GM18499 (cell line): ENCODE data around the gene COBLL1.

ENCODE experiments used
- ATAC-seq: cut with Tn5 transposase; IDR thresholded peaks from one replicate; pipeline ENCODE4 v1.9.1; 2021; ENCODE audit warnings: moderate number of reproducible peaks; ENCODE audit not compliant: insufficient read depth, unreplicated experiment

COBLL1 gene

DNA sequence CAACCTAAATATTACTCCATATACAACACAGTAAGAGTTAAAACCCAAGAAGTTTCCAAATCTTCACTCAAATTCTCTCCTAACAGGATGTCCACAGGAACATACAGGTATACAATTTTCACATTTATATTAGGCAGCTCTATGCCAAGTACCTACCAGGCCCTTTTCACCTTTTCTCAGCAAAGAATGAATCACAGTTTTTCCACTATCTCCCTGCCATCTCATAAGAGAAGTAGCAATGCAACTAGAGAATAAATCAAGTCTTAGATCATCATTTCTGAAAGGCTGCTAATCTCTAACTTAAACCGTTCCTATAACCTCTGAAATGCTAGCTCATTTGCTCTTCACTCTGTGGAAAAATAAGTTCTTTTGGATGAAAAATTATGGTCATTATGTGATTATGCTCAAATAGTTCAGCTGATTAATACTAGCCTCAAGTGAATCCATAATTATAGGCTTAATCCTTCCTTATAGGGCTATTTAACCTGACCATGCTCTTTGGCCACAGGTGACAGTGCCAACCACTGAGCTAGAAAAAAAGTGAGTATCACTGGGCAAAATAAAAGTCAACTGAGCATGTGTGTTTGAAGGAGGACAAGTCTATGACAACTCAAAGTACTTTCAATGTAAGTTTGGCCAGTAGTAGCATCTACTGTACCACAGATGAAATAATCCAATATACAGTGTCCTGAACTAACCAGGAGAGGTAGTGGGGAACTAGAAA is 79.7 kb downstream of the COBLL1 start:
- no peak for ATAC-seq

DNA sequence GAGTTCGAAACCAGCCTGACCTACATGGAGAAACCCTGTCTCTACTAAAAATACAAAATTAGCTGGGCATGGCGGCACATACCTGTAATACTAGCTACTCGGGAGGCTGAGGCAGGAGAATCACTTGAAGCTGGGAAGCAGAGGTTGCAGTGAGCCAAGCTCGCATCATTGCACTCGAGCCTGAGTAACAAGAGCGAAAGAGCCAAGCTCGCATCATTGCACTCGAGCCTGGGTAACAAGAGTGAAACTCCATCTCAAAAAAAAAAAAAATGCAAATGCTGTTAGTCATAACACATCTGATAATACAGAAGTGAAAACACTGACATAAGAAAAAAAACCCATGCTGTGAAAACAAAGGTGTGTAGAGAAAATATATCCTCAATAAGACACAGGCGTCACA is 80.4 kb downstream of the COBLL1 start:
- peak; percentile 100 for ATAC-seq

DNA sequence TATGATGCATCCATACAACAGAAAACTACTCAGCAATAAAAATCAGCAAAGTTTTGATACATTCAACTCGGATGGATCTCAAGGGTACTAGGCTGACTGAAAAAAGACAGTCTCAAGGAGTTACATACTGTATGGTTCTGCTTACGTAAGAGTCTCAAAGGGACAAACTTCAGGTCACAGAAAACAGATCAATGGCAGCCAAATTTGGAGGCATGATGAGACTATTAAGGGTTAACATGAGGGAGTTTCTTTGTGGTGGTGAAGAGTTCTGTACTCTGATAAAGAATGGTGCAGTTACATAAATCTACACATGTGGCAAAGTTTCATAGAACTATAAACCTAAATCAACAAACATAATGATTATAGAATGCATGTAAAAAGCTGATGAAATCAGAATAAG is 81.4 kb downstream of the COBLL1 start:
- no peak for ATAC-seq

DNA sequence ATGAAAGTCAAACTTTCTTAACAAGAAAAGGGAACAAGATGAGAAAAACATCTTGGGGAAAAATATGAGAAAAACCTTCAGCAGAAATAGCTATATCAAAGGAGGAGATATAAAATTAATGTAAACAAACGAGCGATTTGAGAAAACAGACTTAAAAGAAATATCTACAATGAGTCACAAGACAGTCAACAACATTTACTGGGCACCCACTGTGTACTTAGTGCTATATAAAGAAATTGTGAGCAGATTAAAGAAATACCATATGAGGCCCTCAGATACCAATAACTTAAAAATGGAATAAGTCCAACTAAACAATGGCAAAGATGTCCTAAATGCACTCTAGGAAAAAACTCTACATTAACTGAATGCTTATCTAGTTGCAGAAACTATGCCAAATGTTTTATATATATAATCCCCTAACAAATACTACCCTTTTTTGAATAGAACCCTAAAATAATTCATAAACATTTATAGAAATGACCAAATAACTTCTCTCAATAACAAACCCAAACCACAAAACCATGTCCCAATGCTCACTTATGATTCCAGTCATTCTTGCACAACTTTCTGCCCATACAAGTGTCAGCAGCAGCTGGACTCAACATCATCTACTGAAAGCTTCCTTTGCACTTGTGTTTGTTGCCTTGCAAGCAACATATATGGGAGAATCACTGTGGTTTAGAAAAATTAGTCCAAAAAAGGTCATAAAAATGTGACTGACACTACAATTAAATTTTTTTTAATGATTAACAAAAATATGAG is 83.5 kb downstream of the COBLL1 start:
- ATAC-seq: no peak

DNA sequence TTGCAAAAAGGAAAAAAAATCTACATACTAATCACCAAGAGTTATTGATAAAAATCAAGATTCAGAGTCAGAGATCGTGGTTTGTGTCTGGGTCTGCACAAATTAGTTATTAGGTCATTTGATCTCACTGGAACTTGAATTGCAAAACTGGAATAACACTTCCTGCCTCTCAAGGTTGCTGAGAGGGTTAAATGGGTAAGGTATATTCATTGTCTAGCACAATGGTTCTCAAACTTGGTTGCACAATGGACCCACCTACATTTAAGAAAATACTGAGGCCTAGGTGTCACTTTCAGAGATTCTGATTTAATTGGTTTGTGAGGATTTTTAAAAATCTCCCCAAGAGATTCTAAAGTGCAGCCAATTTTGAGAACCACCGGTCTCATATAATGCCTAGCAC is 84.8 kb downstream of the COBLL1 start:
- ATAC-seq: no peak

DNA sequence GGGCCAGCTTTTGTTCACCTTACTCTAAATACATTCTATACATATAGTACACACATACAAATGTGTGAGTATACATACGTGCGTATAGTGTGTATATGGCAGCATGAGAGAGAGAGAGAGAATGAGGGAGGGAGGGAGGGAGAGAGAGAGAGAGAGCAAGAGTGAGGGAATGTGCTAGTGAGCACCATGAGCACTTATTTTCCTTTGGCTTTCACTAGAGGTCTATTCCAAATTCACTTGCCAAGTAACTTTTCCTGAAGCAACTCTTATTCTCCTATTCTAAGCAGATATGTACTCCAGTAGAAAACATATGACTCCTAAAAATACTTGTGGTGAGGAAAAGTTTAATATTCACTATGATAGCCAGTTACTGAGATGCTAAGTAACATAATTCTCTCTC is 85.7 kb downstream of the COBLL1 start:
- no peak for ATAC-seq

DNA sequence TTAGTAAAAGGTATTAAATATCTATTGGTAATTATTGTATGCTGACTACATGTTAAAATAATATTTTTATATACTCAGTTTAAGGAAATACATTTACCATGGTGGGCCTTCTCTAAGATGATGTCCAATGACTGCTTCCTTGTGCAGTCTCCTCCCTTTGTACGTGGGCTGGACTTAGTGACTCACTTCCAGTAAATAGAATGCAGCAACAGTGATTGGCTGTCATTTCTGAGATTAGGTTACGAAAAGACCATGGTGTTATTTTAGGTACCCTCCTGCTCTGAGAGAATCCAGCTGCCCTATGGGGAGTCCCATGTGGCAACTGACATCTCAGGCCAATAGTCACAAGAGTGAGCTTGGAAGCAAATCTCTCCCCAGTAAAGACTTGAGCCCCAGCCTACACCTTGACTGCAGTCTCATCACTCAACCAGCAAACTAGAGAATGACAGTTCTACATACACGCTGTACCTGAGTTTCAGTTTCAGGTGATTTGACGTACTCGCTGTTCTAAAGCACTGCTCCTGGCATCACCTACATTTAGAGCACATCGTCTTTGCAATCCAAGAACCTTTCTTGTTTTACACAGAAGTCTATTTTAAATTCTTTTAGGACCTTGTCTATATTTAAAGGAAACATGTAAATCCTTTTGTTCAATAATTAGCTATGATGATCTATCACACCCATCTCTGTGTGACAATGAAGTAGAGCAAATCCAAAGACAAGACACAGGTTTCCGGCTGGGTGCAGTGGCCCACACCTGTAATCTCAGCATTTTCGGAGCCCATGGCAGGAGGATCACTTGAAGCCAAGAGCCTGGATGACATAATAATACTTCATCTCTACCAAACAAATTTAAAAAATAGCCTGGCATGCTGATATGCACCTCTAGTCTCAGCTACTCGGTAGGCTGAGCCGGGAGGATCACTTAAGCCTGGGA is 87.2 kb downstream of the COBLL1 start:
- ATAC-seq: no peak

DNA sequence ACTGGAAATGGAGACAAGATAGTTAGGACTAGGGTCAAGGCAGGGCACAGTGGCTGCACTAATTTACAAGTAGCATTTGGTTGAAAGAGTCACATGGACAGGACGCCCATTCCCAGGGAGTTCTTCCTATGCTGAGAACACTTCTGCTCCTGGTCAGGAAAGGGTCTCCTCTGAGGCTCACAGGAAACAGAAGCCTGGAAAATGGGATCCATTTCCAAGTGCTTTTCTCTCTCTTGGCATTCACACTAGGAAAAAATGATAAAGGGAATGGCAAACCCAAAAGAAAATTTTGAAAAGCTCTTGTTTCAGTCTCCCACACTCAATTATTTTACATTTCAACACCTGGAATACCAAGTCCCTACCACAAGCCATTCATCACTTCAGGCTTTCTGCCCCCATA is 88.7 kb downstream of the COBLL1 start:
- no peak for ATAC-seq

DNA sequence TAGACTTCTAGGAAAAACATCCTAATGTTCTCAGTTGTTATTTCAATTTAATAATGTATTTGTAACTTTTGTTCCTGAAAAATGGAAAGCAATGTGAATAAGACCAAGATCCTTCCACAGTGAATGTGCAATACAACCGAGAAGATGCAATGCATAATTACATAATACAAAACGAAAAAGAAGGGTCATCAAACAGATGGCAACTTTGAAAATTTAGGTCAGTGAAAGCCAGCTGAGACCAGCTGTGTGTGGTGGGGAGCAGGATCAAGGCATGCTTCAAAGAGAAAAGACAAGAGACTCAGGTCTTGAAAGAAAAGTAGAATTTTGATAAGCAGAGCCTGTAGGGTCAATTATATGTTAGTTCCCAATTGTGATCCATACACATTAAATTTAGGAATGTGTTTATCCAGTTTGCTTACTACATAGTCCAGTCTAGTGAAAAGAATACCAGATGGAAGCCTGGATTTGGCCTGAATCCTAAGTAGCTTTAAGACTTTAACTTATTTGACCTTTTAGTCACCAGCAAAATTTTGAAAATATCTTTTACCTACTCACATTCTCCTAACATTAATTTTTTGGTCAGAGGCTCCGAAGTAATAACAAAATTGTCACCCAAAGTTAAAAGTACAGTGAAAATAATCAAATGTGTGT is 93.7 kb downstream of the COBLL1 start:
- no peak for ATAC-seq

DNA sequence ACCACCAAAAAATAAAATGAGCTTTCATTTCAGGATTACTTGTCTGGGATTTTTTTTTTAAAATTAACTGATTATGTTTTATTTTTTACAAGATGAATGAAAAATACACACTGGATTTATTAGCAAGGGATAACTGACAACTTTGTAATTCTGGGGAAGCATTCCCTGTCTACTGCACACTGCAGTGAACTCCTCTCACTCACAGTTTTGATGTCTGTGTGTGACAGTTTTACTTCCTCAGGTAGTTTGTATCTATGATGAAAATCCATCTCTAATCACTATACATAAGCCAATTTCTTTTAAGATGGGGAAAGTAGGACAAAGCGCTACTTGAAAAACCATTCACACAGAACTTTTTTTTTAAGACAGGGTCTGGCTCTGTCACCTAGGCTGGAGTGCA is 94.5 kb downstream of the COBLL1 start:
- no peak for ATAC-seq

DNA sequence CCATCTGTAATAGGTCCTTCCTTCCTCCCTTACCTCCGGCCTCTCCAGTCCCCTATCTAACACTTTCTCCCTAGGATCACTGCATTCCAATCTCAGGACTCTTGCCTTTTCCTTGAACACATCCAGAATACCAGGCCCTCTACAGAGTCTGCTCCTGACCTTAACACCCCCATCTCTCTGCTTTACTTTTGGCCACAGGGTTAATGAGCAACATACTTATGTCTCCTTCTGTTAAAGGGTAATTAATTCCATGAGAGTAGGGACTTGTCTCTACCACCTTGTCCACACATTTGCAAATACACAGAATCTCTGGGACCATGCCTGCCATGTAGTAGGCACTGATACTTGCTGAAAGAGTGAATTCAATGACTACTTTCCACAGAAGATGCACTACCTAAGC is 94.9 kb downstream of the COBLL1 start:
- no peak for ATAC-seq

DNA sequence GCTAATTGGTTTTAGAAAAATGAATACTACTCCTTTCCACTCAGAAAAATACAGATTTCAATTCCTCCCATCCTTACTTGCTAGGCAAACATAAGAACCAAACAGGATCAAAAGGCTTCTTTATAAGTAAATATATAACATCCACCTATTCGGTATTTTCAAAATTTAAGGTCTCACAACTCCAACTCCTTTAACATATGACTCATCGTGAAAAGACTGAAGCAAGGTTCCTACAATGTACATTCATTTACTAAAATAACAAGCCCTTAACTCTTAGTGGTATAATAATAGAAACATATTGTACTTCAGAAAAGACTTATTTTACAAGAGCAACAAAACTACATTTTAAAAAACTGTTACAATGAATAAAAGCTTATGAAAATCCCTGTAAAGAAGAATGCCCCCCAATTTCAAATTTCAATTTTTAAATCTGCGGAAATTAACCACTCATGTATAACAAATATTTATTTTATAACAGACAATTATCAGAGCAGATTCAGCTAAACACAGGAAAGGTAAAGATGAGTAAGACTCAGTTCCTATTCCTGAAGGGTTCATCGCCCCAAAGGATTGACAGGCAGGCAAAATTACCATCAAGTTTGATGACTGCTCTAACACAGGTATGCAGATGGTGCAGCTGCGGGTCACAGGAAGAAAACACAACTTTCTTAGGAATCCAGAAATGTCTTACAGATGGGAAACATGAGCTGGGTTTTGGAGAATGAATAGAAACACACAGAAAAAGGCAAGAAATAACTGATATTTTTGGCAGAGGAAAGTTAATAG is 96.4 kb downstream of the COBLL1 start:
- no peak for ATAC-seq

DNA sequence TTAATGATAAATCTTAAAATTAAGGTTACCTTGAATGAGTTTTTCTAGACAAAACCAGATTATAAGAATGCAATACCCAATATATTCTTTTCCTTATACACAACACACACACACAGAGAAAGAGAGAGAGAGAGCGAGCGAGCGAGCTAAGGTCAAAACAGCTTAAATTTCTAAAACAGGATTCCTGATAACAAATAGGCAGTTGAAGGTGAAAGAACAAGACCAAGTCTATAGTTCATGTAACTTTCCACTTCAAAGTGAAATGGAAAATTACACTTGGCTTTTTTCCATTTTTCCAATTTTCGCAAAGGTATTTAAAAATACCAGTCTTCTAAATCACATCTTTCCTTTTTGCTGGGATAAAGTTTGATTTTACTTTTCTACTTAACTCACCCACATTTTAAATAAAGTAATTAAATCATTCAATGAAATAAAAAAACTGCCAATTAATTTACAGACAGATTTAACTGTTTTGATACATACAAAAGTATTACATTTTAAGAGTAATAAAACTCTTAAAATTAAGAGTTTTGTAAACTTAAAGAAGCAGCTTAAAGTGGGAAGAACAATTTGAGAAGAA is 98.8 kb downstream of the COBLL1 start:
- ATAC-seq: no peak

DNA sequence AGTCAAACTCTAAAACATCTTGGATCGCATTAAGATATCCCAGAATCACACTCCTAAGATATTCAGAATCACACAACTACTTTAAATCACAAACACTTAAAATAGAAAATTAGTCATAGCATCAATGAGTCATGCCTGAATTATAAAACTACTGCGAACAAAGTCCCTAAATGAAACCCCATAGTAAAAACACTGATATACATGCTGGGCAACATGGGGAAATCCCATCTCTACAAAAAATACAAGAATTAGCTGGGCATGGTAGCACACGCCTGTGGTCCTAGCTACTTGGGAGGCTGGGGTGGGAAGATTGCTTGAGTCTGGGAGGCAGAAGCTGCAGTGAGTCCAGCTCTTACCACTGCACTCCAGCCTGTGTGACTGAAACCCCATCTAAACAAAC is 101.7 kb downstream of the COBLL1 start:
- no peak for ATAC-seq

DNA sequence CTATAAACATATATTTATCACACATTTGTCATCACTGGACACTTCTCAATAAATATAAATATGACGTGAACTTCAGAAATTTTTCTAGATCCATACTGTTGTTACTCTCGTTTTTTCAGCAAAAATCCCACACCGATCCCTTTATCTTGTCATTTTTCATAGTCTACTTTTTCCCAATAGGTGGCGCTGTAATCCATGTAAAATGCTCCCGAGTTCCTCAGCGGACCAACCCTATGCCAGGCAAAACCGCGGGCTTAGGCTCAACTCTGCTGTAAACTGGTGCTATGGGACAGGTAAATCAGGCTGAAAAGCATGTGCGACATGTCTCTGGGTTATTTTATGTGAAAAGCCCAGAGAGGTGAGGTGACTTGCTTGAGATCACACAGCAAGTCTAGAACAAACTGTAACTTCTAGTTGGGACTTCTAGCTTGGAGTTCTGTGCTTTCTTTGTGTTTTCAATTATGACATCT is 104.0 kb downstream of the COBLL1 start:
- no peak for ATAC-seq

DNA sequence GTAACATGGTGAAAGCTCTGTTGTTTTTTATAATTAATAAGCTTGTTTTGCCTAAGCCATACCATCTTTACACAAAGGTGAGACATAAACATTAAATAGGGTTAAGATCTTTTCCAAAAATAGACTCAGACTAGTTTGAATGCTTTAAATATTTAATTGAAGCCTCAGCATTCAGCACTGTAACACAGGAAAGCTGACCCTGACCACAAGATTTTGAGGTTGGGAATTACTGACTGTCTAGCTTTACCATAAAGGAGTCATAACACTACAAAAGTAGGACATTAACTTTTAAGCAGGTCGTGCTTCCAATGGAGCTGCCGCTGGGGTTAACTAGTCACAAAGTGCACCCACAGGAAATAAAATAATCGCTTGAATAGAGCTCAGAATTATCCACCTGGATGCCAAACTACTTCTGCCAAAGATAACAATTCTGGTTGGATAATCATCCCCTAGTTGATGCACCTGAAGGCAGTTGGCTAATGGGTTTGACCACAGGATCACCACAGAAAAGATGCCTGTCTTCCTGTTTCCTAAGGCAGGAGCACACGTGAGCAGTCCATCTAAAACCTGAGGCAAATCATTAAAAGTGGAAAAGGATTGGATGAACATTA is 106.2 kb downstream of the COBLL1 start:
- no peak for ATAC-seq

DNA sequence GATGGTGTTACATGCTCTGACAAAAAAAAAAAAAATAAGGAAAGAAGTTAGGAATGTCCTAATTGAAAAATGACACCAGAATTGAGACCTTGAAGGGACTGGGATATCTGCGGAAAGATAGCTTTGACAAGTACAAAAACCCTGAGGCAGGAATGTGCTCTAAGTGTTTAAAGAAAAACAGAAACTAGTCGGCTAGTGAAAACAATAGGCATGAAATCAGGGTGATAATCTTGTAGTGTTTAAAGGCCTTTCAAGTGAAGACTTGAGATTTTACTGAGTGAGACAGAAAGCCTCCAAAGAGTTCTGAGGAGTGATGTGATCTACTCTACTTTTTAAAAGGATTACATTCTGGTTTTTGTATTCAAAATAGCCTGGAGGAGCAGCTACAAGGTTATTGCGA is 107.4 kb downstream of the COBLL1 start:
- no peak for ATAC-seq

DNA sequence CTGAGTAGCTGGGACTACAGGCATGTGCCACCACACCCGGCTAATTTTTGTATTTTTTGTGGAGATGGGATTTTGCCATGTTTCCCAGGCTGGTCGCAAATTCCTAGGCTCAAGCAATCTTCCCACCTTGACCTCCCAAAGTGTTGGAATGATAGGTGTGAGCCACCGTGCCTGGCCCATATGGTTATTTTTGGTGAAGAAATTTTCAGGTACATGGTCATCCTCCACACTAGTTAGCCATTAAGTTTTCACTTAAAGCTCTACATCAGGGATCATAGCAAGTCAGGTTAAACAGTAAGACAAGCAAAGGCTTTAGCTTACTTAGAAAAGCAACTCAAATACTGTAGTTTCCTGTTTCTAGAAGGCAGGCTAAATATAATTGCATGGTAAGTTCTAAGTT is 116.1 kb downstream of the COBLL1 start:
- ATAC-seq: no peak
